ENCODE data around the gene NDP.

GRCh38 chrX:44003975-44004374 lies 30.8 kb upstream of the NDP start:
- no peak for TF ChIP-seq CTCF (IDR thresholded peaks at IDR 0.05)
- TF ChIP-seq EP300 (IDR thresholded peaks at IDR 0.05) = no peak
- TF ChIP-seq RAD21 (conservative IDR thresholded peaks at IDR 0.05 in 1 of 2, IDR thresholded peaks at IDR 0.05 in 1 of 2) = no peak
- TF ChIP-seq RCOR1 (IDR thresholded peaks at IDR 0.05; ENCODE audit: low read depth, low read length) = no peak
- no peak for TF ChIP-seq POLR2A (IDR thresholded peaks at IDR 0.05; ENCODE audit: low read length)
- no peak for TF ChIP-seq ELK1 (IDR thresholded peaks at IDR 0.05; ENCODE audit: low read depth, low read length)
- TF ChIP-seq POLR2AphosphoS2 (conservative IDR thresholded peaks at IDR 0.05; ENCODE audit: low read length) = no peak
- no peak for TF ChIP-seq HEYL (CRISPR knock-in tag; IDR thresholded peaks at IDR 0.05)
- TF ChIP-seq CEBPB (IDR thresholded peaks at IDR 0.05) = no peak
- no peak for TF ChIP-seq ESRRA (IDR thresholded peaks at IDR 0.05; ENCODE audit: borderline replicate concordance, low read length)
- TF ChIP-seq ZFP36 (IDR thresholded peaks at IDR 0.05; ENCODE audit: borderline replicate concordance, partially characterized antibody) = no peak

All from A549 (cell line).